Left ventricle myocardium inferior (tissue), 1 donor: ENCODE measurements around the gene GPC5. TPM values are rescaled to one million over a fixed set of nuclear protein-coding genes. Genes with fewer than 3 reads are reported as not detected.

Experiments used
- DNase-seq: peaks from one replicate; pipeline ENCODE4 v3.0.0-alpha.2; 2020
- H3K27ac ChIP-seq: fragments of 200-600 bp; replicated peaks from 2 replicates; pipeline ENCODE4 v1.8.0; 2021
- H3K27me3 ChIP-seq: fragments of 200-600 bp; 2 replicates; pipeline ENCODE4 v1.8.0; 2021; ENCODE audit warnings: low read depth
- H3K36me3 ChIP-seq: fragments of 200-600 bp; 2 replicates; pipeline ENCODE4 v1.8.0; 2021
- H3K4me1 ChIP-seq: fragments of 200-600 bp; 2 replicates; pipeline ENCODE4 v1.8.0; 2021
- H3K4me3 ChIP-seq: fragments of 200-600 bp; 2 replicates; pipeline ENCODE4 v1.8.0; 2021; ENCODE audit warnings: mild to moderate bottlenecking, moderate library complexity
- H3K9me3 ChIP-seq: fragments of 200-600 bp; replicated peaks from 2 replicates; pipeline ENCODE4 v1.8.0; 2021
- CTCF ChIP-seq: fragments of 200-600 bp; IDR thresholded peaks from 2 replicates; pipeline ENCODE4 v1.8.0; 2021; ENCODE audit warnings: antibody characterized with exemption, mild to moderate bottlenecking, borderline replicate concordance
- intact Hi-C: fragments of 100-400 bp; cut with micrococcal nuclease; formaldehyde crosslinking; loops from one replicate; pipeline ENCODE4 v1.11.0; 2022
- total RNA-seq: library from RNA; stranded (reverse); fragmentation: NEBNext Ultra II Directional; extraction: Animal tissue kit (Norgen Biotek cat#: 25700); gene quantifications from one replicate; pipeline ENCODE4 v1.2.1, GENCODE V29; 2021
- donor health status: DM: no; HTN: yes; CAD: no; lungs with severe emphysema.

Gene GPC5
- total RNA-seq, 1 donor from 2014 or later, result 1.5 TPM

- H3K36me3 ChIP-seq, result no peaks in the 10 kb centered on the region
- H3K27me3 ChIP-seq, result no peaks in the 10 kb centered on the region
- no peak for DNase-seq
- intact Hi-C loops, result no loop called here
- peaks cover 14% of the 10 kb centered on the region for H3K9me3 ChIP-seq
- H3K4me3 ChIP-seq, result no peak overlapping the region
- TF ChIP-seq CTCF, result no peak
- H3K27ac ChIP-seq, result no peak overlapping the region
- no peaks in the 10 kb centered on the region for H3K4me1 ChIP-seq
Measured at GRCh38 chr13:91701975-91702374, 303.6 kb downstream of the GPC5 start.

- Histone ChIP-seq H3K4me1 (no peaks in the 10 kb centered on the region), H3K9me3 (peaks cover 14% of the 10 kb centered on the region), H3K36me3 (no peaks in the 10 kb centered on the region), H3K4me3 (no peak overlapping the region), H3K27ac (no peak overlapping the region), H3K27me3 (no peaks in the 10 kb centered on the region)
- intact Hi-C loops, result no loop called here
- no peak for TF ChIP-seq CTCF
- no peak for DNase-seq
Measured at GRCh38 chr13:91702411-91702810, 304.0 kb downstream of the GPC5 start.

- Histone ChIP-seq H3K27me3 (no peaks in the 10 kb centered on the region), H3K9me3 (peaks cover 14% of the 10 kb centered on the region), H3K36me3 (no peaks in the 10 kb centered on the region), H3K4me3 (no peak overlapping the region), H3K27ac (no peak overlapping the region), H3K4me1 (no peaks in the 10 kb centered on the region)
- DNase-seq, result no peak
- no peak for TF ChIP-seq CTCF
- intact Hi-C loops, result no loop called here
Measured at GRCh38 chr13:91704398-91704797, 306.0 kb downstream of the GPC5 start.

- Histone ChIP-seq H3K4me3 (no peak overlapping the region), H3K36me3 (no peaks in the 10 kb centered on the region), H3K27me3 (no peaks in the 10 kb centered on the region), H3K4me1 (no peaks in the 10 kb centered on the region), H3K27ac (no peak overlapping the region), H3K9me3 (peaks cover under 1% of the 10 kb centered on the region)
- TF ChIP-seq CTCF, result no peak
- DNase-seq, result no peak
- intact Hi-C loops, result no loop called here
Measured at GRCh38 chr13:91708558-91708957, 310.1 kb downstream of the GPC5 start.

DNA sequence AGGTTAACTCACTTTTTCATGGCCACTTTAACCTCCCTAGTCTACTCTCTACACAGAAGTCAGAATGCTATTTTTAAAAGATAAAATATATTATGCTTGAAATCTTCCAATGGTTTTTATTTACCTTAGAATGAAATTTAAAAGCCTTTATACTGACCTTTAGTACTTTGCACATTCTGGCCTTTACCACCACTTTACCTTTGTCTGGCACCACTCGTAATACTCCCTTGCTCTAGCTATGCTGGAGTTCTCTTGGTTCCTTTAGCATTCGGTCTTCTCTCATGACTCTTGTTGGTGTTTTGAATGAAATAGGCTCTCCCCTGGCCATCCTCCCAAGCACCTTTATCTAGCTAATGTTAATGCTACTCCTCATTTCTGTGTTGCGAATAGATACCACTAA lies 310.8 kb downstream of the GPC5 start:
- Histone ChIP-seq H3K27me3 (no peaks in the 10 kb centered on the region), H3K27ac (no peak overlapping the region), H3K4me3 (no peak overlapping the region), H3K36me3 (no peaks in the 10 kb centered on the region), H3K4me1 (no peaks in the 10 kb centered on the region), H3K9me3 (no peaks in the 10 kb centered on the region)
- TF ChIP-seq CTCF, result no peak
- DNase-seq, result no peak
- intact Hi-C loops, result no loop called here

DNA sequence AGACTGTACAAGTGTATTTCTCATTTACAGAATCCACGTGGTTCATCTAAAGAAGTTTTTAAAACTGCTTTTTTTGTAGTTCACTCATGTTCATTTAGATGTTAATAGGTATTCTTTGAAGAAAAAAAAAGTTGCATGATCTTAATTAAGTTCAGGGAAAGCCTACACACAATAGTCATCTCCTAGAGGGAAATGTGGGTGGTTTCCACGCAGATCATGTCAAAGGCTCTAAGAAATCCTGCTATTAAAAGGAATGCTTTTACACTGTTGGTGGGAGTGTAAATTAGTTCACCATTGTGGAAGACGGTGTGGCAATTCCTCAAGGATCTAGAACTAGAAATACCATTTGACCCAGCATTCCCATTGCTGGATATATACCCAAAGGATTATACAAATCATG lies 312.3 kb downstream of the GPC5 start:
- no peak overlapping the region for H3K4me3 ChIP-seq
- no peaks in the 10 kb centered on the region for H3K9me3 ChIP-seq
- no peak for DNase-seq
- TF ChIP-seq CTCF, result no peak
- intact Hi-C loops, result no loop called here
- H3K4me1 ChIP-seq, result no peaks in the 10 kb centered on the region
- no peaks in the 10 kb centered on the region for H3K36me3 ChIP-seq
- no peak overlapping the region for H3K27ac ChIP-seq
- H3K27me3 ChIP-seq, result no peaks in the 10 kb centered on the region
